Measurements from ENCODE around the gene EEFSEC. TPM values are rescaled to one million over a fixed set of nuclear protein-coding genes. Genes with fewer than 3 reads are reported as not detected.

The EEFSEC gene
- total RNA-seq, 1 experiment from 2014 or later, result 9.5 TPM

GRCh38 chr3:128256131-128256530 is 102.8 kb downstream of the EEFSEC start:
- Histone ChIP-seq H3T11ph (ENCODE audit: low read length) (no peak overlapping the region), H2BK20ac (ENCODE audit: low read depth, low read length, poor library complexity, severe bottlenecking) (no peak overlapping the region), H4K5ac (ENCODE audit: insufficient read length, low read depth, low read length) (no peak overlapping the region), H3K79me1 (ENCODE audit: insufficient read depth, low read depth, low read length, poor library complexity, severe bottlenecking) (no peaks in the 10 kb centered on the region), H2AFZ (ENCODE audit: low read length) (no peak overlapping the region), H3K9me3 (ENCODE audit: control insufficient read depth, low read depth, low read length) (no peaks in the 10 kb centered on the region), H4K8ac (replicated peaks; ENCODE audit: insufficient read length, low read depth, low read length) (no peak overlapping the region), H3K14ac (ENCODE audit: insufficient read depth, low read length) (no peak overlapping the region), H3K27me3 (ENCODE audit: insufficient read depth, low read length) (no peaks in the 10 kb centered on the region), H4K20me1 (ENCODE audit: control insufficient read depth, insufficient read depth, insufficient read length) (no peaks in the 10 kb centered on the region), H3K4me2 (ENCODE audit: insufficient read depth, insufficient read length, low read length) (no peak overlapping the region), H4K91ac (ENCODE audit: insufficient read length, low read depth, low read length) (no peak overlapping the region), H2BK120ac (ENCODE audit: low read depth, low read length, poor library complexity, severe bottlenecking) (no peak overlapping the region), H3K9ac (ENCODE audit: extremely low read depth, insufficient read length, low read length) (no peak overlapping the region), H2BK15ac (ENCODE audit: low read depth, low read length) (no peak overlapping the region), H3K56ac (ENCODE audit: insufficient read length, low read depth, low read length) (no peak overlapping the region), H2BK5ac (ENCODE audit: insufficient read length, low read length) (no peak overlapping the region), H2BK12ac (ENCODE audit: insufficient read length, low read depth, low read length) (no peak overlapping the region), H3K79me2 (ENCODE audit: insufficient read depth, low read length) (no peaks in the 10 kb centered on the region), H3K23me2 (ENCODE audit: insufficient read length, low read depth, low read length, poor library complexity, severe bottlenecking) (no peaks in the 10 kb centered on the region), H2AK5ac (ENCODE audit: insufficient read length, low read length) (no peak overlapping the region), H3K27ac (ENCODE audit: insufficient read length, low read depth, low read length) (no peak overlapping the region), H3K18ac (ENCODE audit: insufficient read length, low read depth, low read length) (no peak overlapping the region), H3K23ac (ENCODE audit: insufficient read length, low read depth, low read length) (no peak overlapping the region), H3K4ac (ENCODE audit: low read depth, low read length) (no peak overlapping the region), H3K4me1 (ENCODE audit: insufficient read depth, low read length) (no peaks in the 10 kb centered on the region)
- no CpG with 5 or more reads among the region's 2 CpGs for WGBS (ENCODE audit: extremely low coverage, insufficient read length, low lambda C conversion rate)
- Mint-ChIP-seq H3K27ac (no peak overlapping the region), H3K4me3 (no peak overlapping the region), H3K9me3 (peaks cover 12 to 16% of the 10 kb centered on the region in 2 experiments), H3K4me1 (peaks cover 10 to 13% of the 10 kb centered on the region in 2 experiments), H3K27me3 (ENCODE audit: low read depth) (no peaks in the 10 kb centered on the region; the same call in 1 of the 2 replicates), H3K36me3 (ENCODE audit: insufficient read depth in 1 of 3, low read depth in 3 of 3) (peaks cover 10 to 16% (median 16%) of the 10 kb centered on the region in 3 experiments; a peak in 6 of 7 replicates)
- TF ChIP-seq CTCF (conservative IDR thresholded peaks at IDR 0.05), result no peak
- DNase-seq, result no peak
